Endothelial cell of umbilical vein (primary cell): ENCODE data around the gene SNAP25. TPM values are rescaled to one million over a fixed set of nuclear protein-coding genes. Genes with fewer than 3 reads are reported as not detected.

Source experiments
- BruUV-seq: library from RNA; stranded (reverse); fragments of 400-500 nt; replicated peaks from 2 replicates; lab custom pipeline; 2021; lab: Mats Ljungman, UMichigan
- CTCF ChIA-PET: fragments of 300-600, 350-600 bp; sonication (Branson Sonifier 250); formaldehyde crosslinking; loops from one replicate; lab custom pipeline; 2021; ENCODE audit warnings: antibody characterized with exemption, inconsistent platforms; lab: Charles Lee
- POLR2A ChIA-PET: fragments of 300-600, 350-600 bp; sonication (Branson Sonifier 250); formaldehyde crosslinking; loops from one replicate; lab custom pipeline; 2021; ENCODE audit warnings: antibody characterized with exemption, inconsistent platforms; lab: Charles Lee
- DNase-seq: peaks from one replicate; pipeline ENCODE4 v3.0.0-alpha.2; 2011; ENCODE audit warnings: low read depth, low spot score
- FAIRE-seq: peaks from 2 replicates; lab custom pipeline; 2011; peaks lifted over from hg19 to GRCh38; lab: Jason Lieb, UNC
- H2AFZ ChIP-seq: 2 replicates; pipeline ENCODE4 v1.6.0; 2012; ENCODE audit warnings: low read depth, low read length, control low read depth, inconsistent platforms
- H3K27ac ChIP-seq: 2 replicates; pipeline ENCODE4 v1.5.1; 2011; ENCODE audit warnings: low read depth, mild to moderate bottlenecking, control low read depth, low read length, moderate library complexity; ENCODE audit not compliant: insufficient read depth
- H3K27me3 ChIP-seq, 2 experiments: 2 replicates each; pipeline versions ENCODE4 v1.6.0 to v1.6.1; 2011; ENCODE audit warnings: low read length in 2 of 2, mixed read lengths in 1 of 2; ENCODE audit not compliant: control insufficient read depth in 2 of 2, insufficient read depth in 2 of 2
- H3K36me3 ChIP-seq, 2 experiments: 2 replicates in 1 of 2; 3 replicates in 1 of 2; pipeline ENCODE4 v1.5.1; 2011; ENCODE audit warnings: low read length in 2 of 2, mild to moderate bottlenecking in 1 of 2, moderate library complexity in 1 of 2; ENCODE audit not compliant: control insufficient read depth in 2 of 2, insufficient read depth in 2 of 2; ENCODE audit errors: extremely low read depth in 1 of 2
- H3K4me1 ChIP-seq: 3 replicates; pipeline ENCODE4 v1.5.1; 2011; ENCODE audit warnings: mild to moderate bottlenecking, low read length; ENCODE audit not compliant: control insufficient read depth, insufficient read depth; ENCODE audit errors: extremely low read depth
- H3K4me2 ChIP-seq: 2 replicates; pipeline ENCODE4 v1.6.1; 2011; ENCODE audit warnings: low read length, control low read depth, mixed read lengths; ENCODE audit not compliant: insufficient read depth
- H3K4me3 ChIP-seq, 3 experiments: fragments of 200-600 bp in 1 of 3; sonication (generic), shearing (Covaris generic) in 1 of 3; replicated peaks in 1 of 3; 2 replicates each; pipeline ENCODE4 v1.5.1; 2011 to 2016; ENCODE audit warnings: control low read depth in 3 of 3, low read length in 3 of 3, mild to moderate bottlenecking in 2 of 3, inconsistent platforms in 1 of 3, low read depth in 1 of 3, moderate library complexity in 1 of 3; ENCODE audit not compliant: insufficient read depth in 1 of 3
- H3K79me2 ChIP-seq: 2 replicates; pipeline ENCODE4 v1.6.0; 2012; ENCODE audit warnings: low read length, inconsistent platforms; ENCODE audit not compliant: control insufficient read depth, insufficient read depth
- H3K9ac ChIP-seq: replicated peaks from 2 replicates; pipeline ENCODE3; 2011; ENCODE audit warnings: low read length, control low read depth; ENCODE audit not compliant: insufficient read depth; ENCODE audit errors: extremely low read depth
- H3K9me1 ChIP-seq: replicated peaks from 3 replicates; pipeline ENCODE4 v1.6.0; 2011; ENCODE audit warnings: mild to moderate bottlenecking, low read length; ENCODE audit not compliant: control insufficient read depth, insufficient read depth; ENCODE audit errors: extremely low read depth
- H3K9me3 ChIP-seq: replicated peaks from 2 replicates; pipeline ENCODE4 v1.5.1; 2012; ENCODE audit warnings: low read length, inconsistent platforms; ENCODE audit not compliant: control insufficient read depth, insufficient read depth
- H4K20me1 ChIP-seq: replicated peaks from 2 replicates; pipeline ENCODE3; 2011; ENCODE audit warnings: mild to moderate bottlenecking, low read length; ENCODE audit not compliant: control insufficient read depth, insufficient read depth; ENCODE audit errors: extremely low read depth
- CTCF ChIP-seq, 2 donors: IDR thresholded peaks; 1 replicate in 1 of 2; 2 replicates in 1 of 2; pipeline ENCODE4 v1.5.1; 2011; ENCODE audit warnings: low read length in 2 of 2, mild to moderate bottlenecking in 2 of 2, moderate library complexity in 2 of 2, control low read depth in 1 of 2, inconsistent platforms in 1 of 2, low read depth in 1 of 2; ENCODE audit not compliant: insufficient read depth in 1 of 2; ENCODE audit errors: extremely low read depth in 1 of 2
- EZH2 ChIP-seq: IDR thresholded peaks from 2 replicates; pipeline ENCODE4 v1.6.1; 2012; ENCODE audit warnings: borderline replicate concordance, low read depth, mild to moderate bottlenecking, moderate library complexity, low read length, inconsistent platforms; ENCODE audit not compliant: severe bottlenecking
- FOS ChIP-seq: IDR thresholded peaks from 2 replicates; pipeline ENCODE4 v1.6.1; 2011; ENCODE audit warnings: mild to moderate bottlenecking, low read length, moderate library complexity, borderline replicate concordance; ENCODE audit not compliant: insufficient read depth
- GATA2 ChIP-seq: IDR thresholded peaks from 2 replicates; pipeline ENCODE4 v1.7.0; 2011; ENCODE audit warnings: low read depth, mild to moderate bottlenecking, moderate library complexity, mixed read lengths, low read length; ENCODE audit not compliant: insufficient read length, insufficient read depth
- JUN ChIP-seq: IDR thresholded peaks from 2 replicates; pipeline ENCODE4 v1.6.1; 2011; ENCODE audit warnings: borderline replicate concordance, low read depth; ENCODE audit not compliant: insufficient read length, insufficient read depth
- MAX ChIP-seq: IDR thresholded peaks from 2 replicates; pipeline ENCODE4 v1.6.1; 2011; ENCODE audit not compliant: insufficient read depth, insufficient read length
- MYC ChIP-seq: IDR thresholded peaks from one replicate; pipeline ENCODE4 v1.6.1; 2011; ENCODE audit warnings: mild to moderate bottlenecking, low read depth, low read length
- POLR2A ChIP-seq: IDR thresholded peaks from 2 replicates; pipeline ENCODE4 v1.6.1; 2012; ENCODE audit warnings: low read depth, mild to moderate bottlenecking, control low read depth, low read length
- POLR2AphosphoS5 ChIP-seq: IDR thresholded peaks from 2 replicates; pipeline ENCODE4 v1.6.1; 2012; ENCODE audit warnings: low read depth, mild to moderate bottlenecking, control low read depth, low read length, moderate library complexity; ENCODE audit not compliant: insufficient read depth
- dilution Hi-C: fragments of 300-500 bp; cut with MboI; formaldehyde crosslinking; loops from one replicate; pipeline ENCODE4 v1.15.0; 2019; ENCODE audit warnings: low sequenced_read_pairs; ENCODE audit not compliant: extremely low pct_ligation_motif_present
- intact Hi-C: fragments of 100-400 bp; cut with micrococcal nuclease; formaldehyde crosslinking; loops from one replicate; pipeline ENCODE4 v1.10.0; 2022
- polyA plus RNA-seq, 4 experiments: library from polyadenylated mRNA; depleted of rRNA in 3 of 4; stranded (reverse) in 3 of 4; unstranded in 1 of 4; fragments of >200 nt; gene quantifications; 2 replicates each; pipeline versions ENCODE4 v1.2.1 to v1.2.3, GENCODE V29; 2011 to 2012; ENCODE audit warnings: missing spikeins in 1 of 4
- total RNA-seq: library from RNA; stranded (reverse); gene quantifications from 2 replicates; pipeline ENCODE4 v1.2.3, GENCODE V29; 2021

Gene SNAP25
- total and polyA plus RNA-seq, 2 donors (not counting 3 experiments of a cell fraction or from before 2014, with no cell fraction given): 3.9 to 4.4 TPM

GRCh38 chr20:10314198-10314597 lies 95.6 kb downstream of the SNAP25 start:
- H3K4me3 ChIP-seq: no peak overlapping the region
- TF ChIP-seq CTCF (IDR thresholded peaks at IDR 0.05; ENCODE audit: extremely low read depth in 1 of 2, insufficient read depth in 1 of 2, low read depth in 1 of 2, low read length in 2 of 2): no peak
- no peak for TF ChIP-seq MAX
- no peak for TF ChIP-seq EZH2
- TF ChIP-seq GATA2: no peak
- no peak for TF ChIP-seq POLR2AphosphoS5
- no peak for TF ChIP-seq JUN
- no peak for TF ChIP-seq MYC
- no peak for TF ChIP-seq FOS
- no peak for TF ChIP-seq POLR2A
- H3K27me3 ChIP-seq: no peaks in the 10 kb centered on the region
- no peak overlapping the region for H3K27ac ChIP-seq
- POLR2A ChIA-PET: no interaction called here
- no peak overlapping the region for H3K9ac ChIP-seq
- H4K20me1 ChIP-seq: no peaks in the 10 kb centered on the region
- H3K36me3 ChIP-seq: no peaks in the 10 kb centered on the region
- H2AFZ ChIP-seq: no peak overlapping the region
- no peak for DNase-seq
- no peak for FAIRE-seq
- CTCF ChIA-PET: no interaction called here
- no peaks in the 10 kb centered on the region for H3K9me1 ChIP-seq
- H3K4me1 ChIP-seq: peaks cover 9% of the 10 kb centered on the region
- BruUV-seq: no TSS peak
- dilution Hi-C loops: no loop called here
- H3K4me2 ChIP-seq: no peak overlapping the region
- no peaks in the 10 kb centered on the region for H3K79me2 ChIP-seq
- intact Hi-C loops: no loop called here
- no peaks in the 10 kb centered on the region for H3K9me3 ChIP-seq
